Fibroblast of peridontal ligament (primary cell): Measurements from ENCODE around the gene ATP8A1.
"Not testable (repeated sequence)": the region's sequence is repeated elsewhere in the genome, so short reads cannot be mapped to it uniquely, and the experiment has no call there.

Source experiments
- DNase-seq: peaks from one replicate; pipeline ENCODE4 v3.0.0-alpha.2; 2010; ENCODE audit errors: extremely low read depth

ATP8A1 gene

DNA sequence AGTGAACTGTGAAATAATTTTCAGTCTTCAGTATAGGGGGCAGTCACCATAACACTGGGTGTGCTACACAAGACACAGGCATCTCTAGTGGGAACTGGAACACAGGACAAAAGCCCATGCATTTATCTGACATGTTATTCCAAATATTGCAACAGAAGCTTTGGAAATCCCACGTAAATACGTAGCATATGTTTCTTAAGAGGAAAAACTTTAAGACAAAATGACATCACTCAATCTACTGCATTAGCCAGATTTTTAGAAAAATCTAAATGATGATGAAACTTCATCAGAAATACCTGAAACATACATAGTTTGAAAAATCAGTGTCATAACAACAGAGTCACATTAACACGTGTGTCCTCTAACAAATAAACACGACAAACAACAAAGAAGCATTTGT, 245.1 kb downstream of the ATP8A1 start:
- peak; percentile 35 for DNase-seq

- no peak for DNase-seq
Observed at GRCh38 chr4:42410446-42410845, 246.5 kb downstream of the ATP8A1 start.

DNA sequence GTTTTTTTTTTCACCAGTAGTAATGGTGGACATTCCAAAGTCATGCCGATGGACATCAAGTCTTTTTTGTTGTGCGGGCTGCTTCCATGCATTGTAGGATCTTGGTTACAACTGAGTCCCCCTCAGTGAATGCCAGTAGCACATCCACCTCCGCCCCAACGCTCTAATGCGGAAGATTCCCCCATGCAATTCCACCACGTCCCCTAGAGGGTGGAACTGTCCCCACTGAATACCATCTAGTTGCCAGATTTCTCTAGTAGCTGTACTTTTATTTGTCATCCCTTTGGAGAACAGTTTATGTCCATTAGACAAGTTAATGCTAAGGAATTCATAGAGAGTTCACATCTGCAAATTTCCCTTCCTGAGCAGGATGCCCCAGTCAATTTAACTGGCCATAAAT, 252.9 kb downstream of the ATP8A1 start:
- DNase-seq: no peak

- no peak for DNase-seq
Observed at GRCh38 chr4:42401171-42401570, 255.7 kb downstream of the ATP8A1 start.

DNA sequence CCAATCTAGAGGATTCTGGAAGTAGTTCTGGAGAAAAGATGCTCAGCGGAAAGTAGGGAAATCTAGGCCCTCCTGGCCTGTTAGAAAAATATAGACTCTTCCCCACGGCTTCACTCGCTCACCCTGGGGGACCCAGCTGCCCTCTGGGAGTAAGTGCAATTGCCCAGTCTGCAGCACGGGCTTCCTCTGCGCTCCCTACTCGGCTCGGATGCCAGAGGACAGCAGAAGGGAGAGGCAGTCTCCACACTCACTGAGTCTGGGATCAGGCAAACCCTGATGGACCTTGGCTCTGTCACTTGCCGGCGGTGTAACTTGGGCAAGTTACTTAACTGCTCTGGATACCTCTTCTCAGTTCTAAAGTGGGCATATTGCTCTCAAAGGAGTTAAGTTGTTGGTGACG, 257.5 kb downstream of the ATP8A1 start:
- no peak for DNase-seq

- no peak for DNase-seq
Observed at GRCh38 chr4:42398871-42399331, 258.0 kb downstream of the ATP8A1 start.

DNA sequence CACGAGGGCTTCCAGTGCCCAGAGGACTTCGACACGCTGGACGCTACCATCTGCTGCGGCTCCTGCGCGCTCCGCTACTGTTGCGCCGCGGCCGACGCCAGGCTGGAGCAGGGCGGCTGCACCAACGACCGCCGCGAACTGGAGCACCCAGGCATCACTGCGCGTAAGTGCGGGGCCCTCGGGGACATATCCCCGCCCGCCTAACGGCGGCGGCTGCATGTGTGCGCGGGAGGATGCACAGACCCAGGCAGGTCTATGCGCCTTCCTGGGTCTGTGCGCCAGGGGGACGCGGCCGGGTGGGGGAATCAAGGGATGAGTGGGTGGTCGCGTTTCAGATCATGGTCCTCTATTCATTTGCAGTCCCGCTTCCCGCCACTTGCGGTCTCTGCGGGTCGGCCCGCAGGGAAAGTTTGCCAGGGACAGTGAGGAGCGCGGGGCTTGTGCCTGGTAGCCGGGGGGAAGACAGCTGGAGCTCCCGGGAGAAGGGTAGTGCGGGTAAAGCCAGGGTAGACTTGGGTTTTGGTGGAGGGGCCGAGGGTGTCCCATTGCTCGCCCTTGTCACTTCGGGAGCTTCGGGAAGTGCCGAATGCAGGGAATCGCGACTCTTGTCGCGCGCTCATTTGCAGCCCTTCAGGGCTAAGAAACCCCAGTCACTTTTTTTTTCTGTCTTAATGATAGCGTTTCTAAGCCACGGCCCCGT, 258.6 kb downstream of the ATP8A1 start:
- no peak for DNase-seq

- DNase-seq: no peak
Observed at GRCh38 chr4:42397635-42398170, 259.2 kb downstream of the ATP8A1 start.

- DNase-seq: no peak
Observed at GRCh38 chr4:42396752-42397634, 259.9 kb downstream of the ATP8A1 start, which contains the start of gene SHISA3. Gene SHISA3, plus strand, starts transcription at chr4:42397488. Its CDS starts 569 bp downstream, at chr4:42398057.

DNA sequence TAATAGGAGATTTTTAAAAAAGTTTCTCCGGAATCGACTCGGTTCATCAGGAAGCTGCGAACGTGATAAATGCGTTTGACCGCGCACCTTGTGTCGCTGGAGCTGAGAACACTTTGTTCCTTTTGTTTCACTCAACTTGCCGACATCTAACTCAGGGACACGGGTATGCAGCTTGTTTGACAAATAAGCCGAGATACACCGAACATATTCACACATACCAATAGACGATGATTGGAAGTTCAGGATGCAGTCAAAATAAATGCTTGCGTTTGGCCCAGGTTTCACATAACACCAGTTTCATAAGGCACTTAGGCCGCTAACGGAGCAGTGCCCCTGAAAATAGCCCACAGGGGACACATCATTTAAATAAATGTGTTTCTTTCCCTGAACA, 260.5 kb downstream of the ATP8A1 start:
- DNase-seq: no peak

DNA sequence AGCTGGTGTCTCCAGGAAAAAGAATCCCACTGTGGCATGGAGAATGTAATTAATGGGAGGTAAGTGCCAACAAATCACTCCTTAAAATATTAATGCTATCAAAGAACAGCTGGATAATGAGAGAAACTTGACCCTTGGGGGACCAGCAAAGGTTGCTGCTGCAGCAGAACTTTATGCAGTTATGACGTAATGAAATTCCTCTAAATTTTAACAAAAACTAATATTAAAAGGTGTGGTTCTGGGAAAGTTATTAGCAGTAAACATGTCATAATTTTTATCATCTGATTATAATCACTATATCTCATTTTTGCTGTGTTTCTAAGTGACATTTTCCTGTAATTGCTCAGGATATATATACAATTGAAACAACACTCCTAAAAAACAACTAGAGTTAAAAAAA, 261.3 kb downstream of the ATP8A1 start:
- no peak for DNase-seq

- DNase-seq: no peak
Observed at GRCh38 chr4:42392436-42392835, 264.5 kb downstream of the ATP8A1 start.

- no peak for DNase-seq
Observed at GRCh38 chr4:42391981-42392380, 264.9 kb downstream of the ATP8A1 start.

DNA sequence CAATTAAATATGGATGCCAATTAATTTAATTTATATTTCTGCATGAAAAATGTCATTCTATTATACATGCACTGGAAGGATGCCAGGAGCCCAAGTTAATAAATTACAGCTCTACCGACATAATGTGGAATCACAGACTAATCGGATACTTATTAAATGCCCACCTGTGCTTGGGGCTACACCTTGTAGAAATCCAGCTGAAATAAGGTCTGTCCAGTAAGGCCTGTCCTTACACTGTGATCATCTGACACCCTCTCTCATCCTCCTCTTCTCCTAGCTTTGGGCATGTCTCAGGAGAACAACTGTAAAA, 265.6 kb downstream of the ATP8A1 start:
- DNase-seq: no peak

GRCh38 chr4:42390622-42391354, 266.1 kb downstream of the ATP8A1 start:
- DNase-seq: no peak

DNA sequence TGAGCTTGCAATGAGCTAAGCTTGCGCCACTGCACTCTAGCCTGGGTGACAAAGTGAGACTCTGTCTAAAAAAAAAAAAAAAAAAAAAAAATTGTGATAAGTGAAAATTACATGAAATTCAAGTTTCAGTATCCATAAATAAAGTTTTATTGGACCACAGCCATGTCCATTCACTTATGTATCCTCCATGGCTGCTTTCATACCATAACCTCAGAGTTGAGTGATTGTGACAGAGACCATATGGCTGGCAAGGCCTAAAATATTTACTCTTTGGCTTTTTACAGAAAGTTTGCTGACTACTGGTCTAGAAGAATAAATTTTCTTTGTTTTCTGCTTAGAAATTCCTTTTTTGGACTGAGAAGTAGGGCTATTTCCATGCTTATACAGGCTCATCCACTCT, 271.4 kb downstream of the ATP8A1 start:
- no peak for DNase-seq

GRCh38 chr4:42381666-42382065, 275.2 kb downstream of the ATP8A1 start:
- DNase-seq: no peak

- no peak for DNase-seq
Observed at GRCh38 chr4:42377497-42377896, 279.4 kb downstream of the ATP8A1 start.

GRCh38 chr4:42372303-42372702, 284.6 kb downstream of the ATP8A1 start:
- not testable (repeated sequence) for DNase-seq

DNA sequence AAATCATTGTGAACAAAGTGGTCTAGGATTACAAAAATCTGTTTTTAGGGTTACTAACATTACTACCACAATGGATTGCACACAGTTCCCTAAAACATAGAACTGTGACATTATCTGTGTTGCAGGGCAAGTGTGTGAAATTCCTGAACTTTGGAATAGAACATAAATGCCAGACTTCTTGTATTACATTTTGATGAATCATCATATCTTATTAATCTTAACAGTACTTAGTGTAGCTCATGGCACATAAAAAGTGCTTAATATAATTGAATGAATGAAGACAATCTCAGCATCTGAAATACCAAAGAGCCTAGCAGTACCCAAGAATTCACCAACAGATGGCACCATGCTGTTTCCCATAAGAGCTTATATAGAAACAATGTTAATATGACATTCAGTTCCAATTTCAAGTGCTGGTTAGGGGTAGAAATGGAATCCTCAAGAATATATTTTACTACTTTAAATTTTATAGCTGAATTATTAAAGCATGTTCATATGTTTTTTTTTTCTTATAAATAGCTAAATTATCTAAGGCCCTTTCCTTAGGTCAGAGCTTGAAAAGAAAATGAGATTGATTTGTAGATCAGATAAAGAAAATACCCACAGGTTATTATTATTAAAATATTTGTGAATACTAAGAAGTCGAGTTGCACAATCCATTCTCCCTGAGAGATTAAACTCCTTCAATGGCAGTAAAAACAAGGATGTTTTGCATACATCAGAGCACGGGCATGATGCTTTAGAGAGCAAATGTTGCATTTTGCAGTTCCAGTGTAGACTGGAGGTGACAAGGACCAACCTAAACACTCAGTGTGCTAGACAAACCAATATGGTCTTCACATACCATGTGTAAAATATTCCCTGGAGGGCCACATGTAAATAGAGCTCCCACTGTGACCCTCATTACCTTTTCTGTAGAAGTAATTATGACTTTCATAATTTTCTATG, 285.3 kb downstream of the ATP8A1 start:
- peak; percentile 68 for DNase-seq

GRCh38 chr4:42369489-42369888, 287.4 kb downstream of the ATP8A1 start:
- no peak for DNase-seq
